Caco-2 (cell line): Measurements from ENCODE around the gene ATXN7. TPM values are rescaled to one million over a fixed set of nuclear protein-coding genes. Genes with fewer than 3 reads are reported as not detected.

Experiments used
- BruUV-seq: library from RNA; stranded (reverse); fragments of 400-500 nt; replicated peaks from 2 replicates; lab custom pipeline; 2021; lab: Mats Ljungman, UMichigan
- CTCF ChIA-PET: fragments of 300-600 bp; sonication (Branson Sonifier 250); formaldehyde crosslinking; loops from one replicate; lab custom pipeline; 2022; ENCODE audit warnings: antibody characterized with exemption; lab: Charles Lee
- POLR2A ChIA-PET: fragments of 300-600 bp; sonication (Branson Sonifier 250); formaldehyde crosslinking; loops from one replicate; lab custom pipeline; 2022; ENCODE audit warnings: antibody characterized with exemption; lab: Charles Lee
- DNase-seq, 2 experiments: peaks; one replicate each; pipeline versions ENCODE4 v3.0.0 to v3.0.0-alpha.2; 2020 to 2022
- H3K27me3 ChIP-seq: replicated peaks from 2 replicates; pipeline ENCODE4 v1.6.0; 2011; ENCODE audit warnings: low read length; ENCODE audit not compliant: control insufficient read depth, insufficient read depth
- H3K36me3 ChIP-seq: 2 replicates; pipeline ENCODE4 v1.5.1; 2011; ENCODE audit warnings: low read length; ENCODE audit not compliant: control insufficient read depth, insufficient read depth
- H3K4me1 ChIP-seq: fragments of 250-450 bp; sonication (Bioruptor Pico); 2 replicates; pipeline ENCODE4 v1.5.1; 2020; ENCODE audit warnings: mild to moderate bottlenecking
- H3K4me3 ChIP-seq: 2 replicates; pipeline ENCODE4 v1.5.1; 2011; ENCODE audit warnings: low read depth, mild to moderate bottlenecking, control low read depth, low read length
- H3K9me3 ChIP-seq: fragments of 250-450 bp; sonication (Bioruptor Pico); 2 replicates; pipeline ENCODE4 v1.5.1; 2020; ENCODE audit warnings: mild to moderate bottlenecking, moderate library complexity
- H3K27ac Mint-ChIP-seq: one replicate; pipeline ENCODE4 v1.8.0; 2022; ENCODE audit warnings: mixed read lengths; ENCODE audit not compliant: unreplicated experiment
- H3K27me3 Mint-ChIP-seq: one replicate; pipeline ENCODE4 v1.8.0; 2022; ENCODE audit warnings: mixed read lengths; ENCODE audit not compliant: insufficient read depth, unreplicated experiment
- H3K36me3 Mint-ChIP-seq: one replicate; pipeline ENCODE4 v1.8.0; 2022; ENCODE audit warnings: mild to moderate bottlenecking, mixed read lengths; ENCODE audit not compliant: insufficient read depth, unreplicated experiment
- H3K4me1 Mint-ChIP-seq: one replicate; pipeline ENCODE4 v1.8.0; 2022; ENCODE audit warnings: low read depth, mixed read lengths; ENCODE audit not compliant: unreplicated experiment
- H3K4me3 Mint-ChIP-seq: one replicate; pipeline ENCODE4 v1.8.0; 2022; ENCODE audit warnings: mild to moderate bottlenecking, moderate library complexity, mixed read lengths; ENCODE audit not compliant: unreplicated experiment
- H3K9me3 Mint-ChIP-seq: one replicate; pipeline ENCODE4 v1.8.0; 2022; ENCODE audit warnings: mixed read lengths; ENCODE audit not compliant: unreplicated experiment
- intact Hi-C: fragments of 100-400 bp; cut with micrococcal nuclease; formaldehyde crosslinking; loops from one replicate; pipeline ENCODE4 v1.10.0; 2022; ENCODE audit not compliant: unreplicated experiment
- total RNA-seq: library from RNA; stranded (reverse); gene quantifications from 2 replicates; pipeline ENCODE4 v1.2.3, GENCODE V29; 2022
- TF ChIP-seq, protein P1 (sequence below), 2 experiments: fragments of 200-600 bp in 1 of 2; IDR thresholded peaks; 1 replicate in 1 of 2; 2 replicates in 1 of 2; pipeline versions ENCODE4 v1.5.1 to v1.8.0; 2011 to 2022; ENCODE audit warnings: antibody characterized with exemption in 1 of 2, control low read depth in 1 of 2, inconsistent platforms in 1 of 2, low read depth in 1 of 2, low read length in 1 of 2, mild to moderate bottlenecking in 1 of 2, moderate library complexity in 1 of 2; ENCODE audit not compliant: insufficient read depth in 1 of 2, severe bottlenecking in 1 of 2, unreplicated experiment in 1 of 2

Gene ATXN7
- total RNA-seq, 1 experiment from 2014 or later = 22.5 TPM

GRCh38 chr3:63961891-63962290 is 98.2 kb downstream of the ATXN7 start:
- Mint-ChIP-seq H3K4me3 (no peak overlapping the region), H3K36me3 (peaks cover 13% of the 10 kb centered on the region), H3K27me3 (no peaks in the 10 kb centered on the region), H3K9me3 (no peaks in the 10 kb centered on the region), H3K27ac (no peak overlapping the region), H3K4me1 (peaks cover 10% of the 10 kb centered on the region)
- H3K4me3 ChIP-seq = no peak overlapping the region
- ChIA-PET CTCF (interaction anchor here (1.0 to 1.1 kb wide), 4 partner anchors 11 to 44 kb away, joined by 3 to 5 read pairs (median 3); no protein-coding TSS in a partner anchor), POLR2A (no interaction called here)
- TF ChIP-seq, protein P1, sequence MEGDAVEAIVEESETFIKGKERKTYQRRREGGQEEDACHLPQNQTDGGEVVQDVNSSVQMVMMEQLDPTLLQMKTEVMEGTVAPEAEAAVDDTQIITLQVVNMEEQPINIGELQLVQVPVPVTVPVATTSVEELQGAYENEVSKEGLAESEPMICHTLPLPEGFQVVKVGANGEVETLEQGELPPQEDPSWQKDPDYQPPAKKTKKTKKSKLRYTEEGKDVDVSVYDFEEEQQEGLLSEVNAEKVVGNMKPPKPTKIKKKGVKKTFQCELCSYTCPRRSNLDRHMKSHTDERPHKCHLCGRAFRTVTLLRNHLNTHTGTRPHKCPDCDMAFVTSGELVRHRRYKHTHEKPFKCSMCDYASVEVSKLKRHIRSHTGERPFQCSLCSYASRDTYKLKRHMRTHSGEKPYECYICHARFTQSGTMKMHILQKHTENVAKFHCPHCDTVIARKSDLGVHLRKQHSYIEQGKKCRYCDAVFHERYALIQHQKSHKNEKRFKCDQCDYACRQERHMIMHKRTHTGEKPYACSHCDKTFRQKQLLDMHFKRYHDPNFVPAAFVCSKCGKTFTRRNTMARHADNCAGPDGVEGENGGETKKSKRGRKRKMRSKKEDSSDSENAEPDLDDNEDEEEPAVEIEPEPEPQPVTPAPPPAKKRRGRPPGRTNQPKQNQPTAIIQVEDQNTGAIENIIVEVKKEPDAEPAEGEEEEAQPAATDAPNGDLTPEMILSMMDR (IDR thresholded peaks at IDR 0.05; ENCODE audit: insufficient read depth in 1 of 2, low read depth in 1 of 2, low read length in 1 of 2, severe bottlenecking in 1 of 2, unreplicated experiment in 1 of 2) = peak; percentile 41 to 64
- no TSS peak for BruUV-seq
- no peaks in the 10 kb centered on the region for H3K36me3 ChIP-seq
- H3K4me1 ChIP-seq = peaks cover 15% of the 10 kb centered on the region
- H3K9me3 ChIP-seq = no peaks in the 10 kb centered on the region
- DNase-seq = peak in 1 of 2 experiments; percentile 52
- intact Hi-C loops = loop anchor here (1.0 kb wide), 1 partner anchor 31 kb away; no protein-coding TSS in a partner anchor
- no peaks in the 10 kb centered on the region for H3K27me3 ChIP-seq

DNA sequence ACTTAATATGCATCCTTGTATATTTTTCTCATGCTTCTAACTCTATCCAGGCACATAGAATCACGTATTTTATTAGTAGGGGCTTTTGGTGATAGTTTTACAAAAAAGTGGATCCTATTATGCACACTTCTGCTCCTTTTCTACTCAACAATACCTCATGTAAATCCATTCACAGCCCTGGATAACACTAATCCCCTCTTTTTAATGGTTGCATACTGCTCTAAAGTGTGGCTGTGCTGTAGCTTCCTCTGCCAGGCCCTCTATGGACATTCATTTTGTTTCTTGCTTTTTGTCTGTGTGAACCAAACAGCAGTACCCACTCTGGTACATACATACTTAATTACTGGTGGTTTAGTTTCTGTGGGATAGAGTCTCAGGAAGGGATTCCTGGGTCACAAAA is 99.8 kb downstream of the ATXN7 start:
- H3K9me3 ChIP-seq = no peaks in the 10 kb centered on the region
- intact Hi-C loops = no loop called here
- H3K27ac Mint-ChIP-seq = no peak overlapping the region
- H3K4me1 Mint-ChIP-seq = peaks cover 15% of the 10 kb centered on the region
- TF ChIP-seq, protein P1 (IDR thresholded peaks at IDR 0.05; ENCODE audit: insufficient read depth in 1 of 2, low read depth in 1 of 2, low read length in 1 of 2, severe bottlenecking in 1 of 2, unreplicated experiment in 1 of 2) = no peak
- CTCF ChIA-PET = no interaction called here
- no peak for DNase-seq
- peaks cover 28% of the 10 kb centered on the region for H3K4me1 ChIP-seq
- POLR2A ChIA-PET = no interaction called here
- H3K36me3 Mint-ChIP-seq = peaks cover 19% of the 10 kb centered on the region
- no peaks in the 10 kb centered on the region for H3K9me3 Mint-ChIP-seq
- H3K4me3 Mint-ChIP-seq = no peak overlapping the region
- no peak overlapping the region for H3K4me3 ChIP-seq
- H3K36me3 ChIP-seq = no peaks in the 10 kb centered on the region
- H3K27me3 ChIP-seq = no peaks in the 10 kb centered on the region
- no peaks in the 10 kb centered on the region for H3K27me3 Mint-ChIP-seq
- no TSS peak for BruUV-seq

DNA sequence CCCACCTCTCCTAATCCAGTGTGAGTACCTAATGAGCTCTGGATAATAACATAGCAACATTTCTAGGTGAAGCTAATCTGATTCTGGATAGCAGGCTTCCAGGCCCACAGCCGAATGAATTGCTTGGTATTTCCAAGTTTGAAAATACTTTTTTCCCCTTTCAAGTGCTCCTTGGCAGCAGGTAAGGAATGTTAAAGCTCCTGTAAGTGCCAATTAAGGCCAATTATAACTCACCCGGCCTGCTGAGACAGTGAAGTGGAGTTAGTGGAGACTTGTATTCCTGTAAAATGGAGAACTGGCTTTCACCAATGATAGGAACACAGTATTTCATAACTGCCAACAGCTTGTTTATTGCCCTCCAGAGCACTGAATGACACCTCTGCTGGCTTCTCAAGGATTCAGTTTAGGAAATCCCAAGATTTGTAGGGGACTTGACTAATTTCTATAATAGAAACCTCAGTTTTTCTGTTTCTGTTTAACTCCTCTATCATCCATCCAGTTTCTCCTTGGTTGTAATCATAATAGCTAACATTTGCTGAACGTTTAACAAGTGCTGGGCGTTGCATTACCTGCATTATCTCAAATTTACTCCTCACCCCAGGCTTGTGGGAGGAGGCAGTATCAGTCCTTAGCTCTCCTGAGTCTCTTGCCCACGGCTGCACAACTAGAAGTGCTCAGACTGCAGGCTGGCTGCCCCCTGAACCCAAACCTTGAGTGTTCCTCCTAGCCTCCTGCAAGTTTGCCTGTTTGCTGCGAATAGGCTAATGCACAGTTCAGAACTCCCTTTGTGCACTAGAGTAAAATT is 101.2 kb downstream of the ATXN7 start:
- no peaks in the 10 kb centered on the region for H3K27me3 ChIP-seq
- Mint-ChIP-seq H3K4me1 (peaks cover 26% of the 10 kb centered on the region), H3K27me3 (no peaks in the 10 kb centered on the region), H3K36me3 (peaks cover 17% of the 10 kb centered on the region), H3K27ac (no peak overlapping the region), H3K9me3 (no peaks in the 10 kb centered on the region), H3K4me3 (no peak overlapping the region)
- DNase-seq = no peak
- no peaks in the 10 kb centered on the region for H3K36me3 ChIP-seq
- ChIA-PET POLR2A (no interaction called here), CTCF (interaction anchor here (0.8 kb wide), 1 partner anchor 27 kb away, joined by 3 read pairs; no protein-coding TSS in a partner anchor)
- intact Hi-C loops = no loop called here
- TF ChIP-seq, protein P1 (IDR thresholded peaks at IDR 0.05; ENCODE audit: insufficient read depth in 1 of 2, low read depth in 1 of 2, low read length in 1 of 2, severe bottlenecking in 1 of 2, unreplicated experiment in 1 of 2) = no peak
- peaks cover 39% of the 10 kb centered on the region for H3K4me1 ChIP-seq
- no peak overlapping the region for H3K4me3 ChIP-seq
- BruUV-seq = no TSS peak
- H3K9me3 ChIP-seq = no peaks in the 10 kb centered on the region
